MM.1S (cell line): ENCODE data around the gene SEPHS2.

Experiments
- DNase-seq: peaks from one replicate; pipeline ENCODE4 v3.0.0-alpha.2; 2015
- H2AFZ ChIP-seq: fragments of 300-600 bp; sonication (generic); 2 replicates; pipeline ENCODE4 v1.6.0; 2016; ENCODE audit warnings: antibody characterized with exemption, low read length
- H3F3A ChIP-seq: fragments of 300-600 bp; sonication (generic); 2 replicates; pipeline ENCODE4 v1.6.1; 2016; ENCODE audit warnings: mild to moderate bottlenecking, antibody characterized with exemption, low read length, moderate library complexity, mixed read lengths; ENCODE audit not compliant: insufficient read depth
- H3K27ac ChIP-seq: fragments of 300-600 bp; sonication (generic); 2 replicates; pipeline ENCODE4 v1.5.1; 2016; ENCODE audit warnings: mild to moderate bottlenecking, low read length
- H3K27me3 ChIP-seq: fragments of 300-600 bp; sonication (generic); replicated peaks from 2 replicates; pipeline ENCODE4 v1.6.0; 2016; ENCODE audit warnings: low read length; ENCODE audit not compliant: insufficient read depth
- H3K36me3 ChIP-seq: fragments of 300-600 bp; sonication (generic); replicated peaks from 2 replicates; pipeline ENCODE4 v1.6.1; 2016; ENCODE audit warnings: mild to moderate bottlenecking, low read length, mixed read lengths; ENCODE audit not compliant: insufficient read depth
- H3K4me1 ChIP-seq: fragments of 300-600 bp; sonication (generic); 2 replicates; pipeline ENCODE4 v1.6.1; 2016; ENCODE audit warnings: low read length, mixed read lengths
- H3K4me2 ChIP-seq: fragments of 300-600 bp; sonication (generic); 2 replicates; pipeline ENCODE4 v1.6.0; 2016; ENCODE audit warnings: low read depth, low read length
- H3K4me3 ChIP-seq: fragments of 300-600 bp; sonication (generic); 2 replicates; pipeline ENCODE4 v1.5.1; 2016; ENCODE audit warnings: low read length, mixed read lengths
- H3K79me2 ChIP-seq: fragments of 300-600 bp; sonication (generic); 2 replicates; pipeline ENCODE4 v1.6.1; 2016; ENCODE audit warnings: mixed run types, low read length, mixed read lengths
- H3K9ac ChIP-seq: fragments of 300-600 bp; sonication (generic); 2 replicates; pipeline ENCODE4 v1.6.1; 2016; ENCODE audit warnings: low read length, mixed read lengths
- H3K9me2 ChIP-seq: fragments of 300-600 bp; sonication (generic); replicated peaks from 2 replicates; pipeline ENCODE4 v1.6.1; 2016; ENCODE audit warnings: mild to moderate bottlenecking, low read length, mixed read lengths; ENCODE audit not compliant: insufficient read depth
- H3K9me3 ChIP-seq: fragments of 300-600 bp; sonication (generic); replicated peaks from 2 replicates; pipeline ENCODE4 v1.6.1; 2016; ENCODE audit warnings: mild to moderate bottlenecking, low read length, mixed read lengths; ENCODE audit not compliant: insufficient read depth
- H4K20me1 ChIP-seq: fragments of 300-600 bp; sonication (generic); 2 replicates; pipeline ENCODE4 v1.6.1; 2016; ENCODE audit warnings: mild to moderate bottlenecking, low read length, moderate library complexity, mixed read lengths; ENCODE audit not compliant: insufficient read depth
- CTCF ChIP-seq: fragments of 300-600 bp; sonication (generic); IDR thresholded peaks from 2 replicates; pipeline ENCODE4 v1.5.1; 2016; ENCODE audit warnings: antibody characterized with exemption, low read length, mixed read lengths
- EZH2 ChIP-seq: fragments of 300-600 bp; sonication (generic); optimal IDR thresholded peaks from 2 replicates; pipeline ENCODE3; 2017; ENCODE audit warnings: low read depth, mild to moderate bottlenecking, antibody characterized with exemption, low read length, mixed read lengths
- EZH2phosphoT487 ChIP-seq: fragments of 300-600 bp; sonication (generic); IDR thresholded peaks from 2 replicates; pipeline ENCODE4 v1.6.1; 2018; ENCODE audit warnings: antibody characterized with exemption, low read length

SEPHS2 gene

GRCh38 chr16:30488764-30489605 lies 43.3 kb upstream of the SEPHS2 start:
- TF ChIP-seq EZH2 (no peak), EZH2phosphoT487 (no peak), CTCF (no peak)
- no peaks in the 10 kb centered on the region for H3F3A ChIP-seq
- H4K20me1 ChIP-seq, result no peaks in the 10 kb centered on the region
- no peaks in the 10 kb centered on the region for H3K27me3 ChIP-seq
- no peak overlapping the region for H2AFZ ChIP-seq
- no peak overlapping the region for H3K4me3 ChIP-seq
- no peaks in the 10 kb centered on the region for H3K9me3 ChIP-seq
- no peak overlapping the region for H3K4me2 ChIP-seq
- no peak for DNase-seq
- H3K79me2 ChIP-seq, result no peaks in the 10 kb centered on the region
- H3K36me3 ChIP-seq, result peaks cover 5% of the 10 kb centered on the region; the same call in 1 of the 2 replicates
- no peak overlapping the region for H3K27ac ChIP-seq
- no peaks in the 10 kb centered on the region for H3K4me1 ChIP-seq
- H3K9ac ChIP-seq, result no peak overlapping the region
- no peaks in the 10 kb centered on the region for H3K9me2 ChIP-seq

- H3K4me1 ChIP-seq, result no peaks in the 10 kb centered on the region
- no peak for DNase-seq
- H3K4me2 ChIP-seq, result no peak overlapping the region
- H3K4me3 ChIP-seq, result no peak overlapping the region
- no peaks in the 10 kb centered on the region for H3K27me3 ChIP-seq
- H3K27ac ChIP-seq, result no peak overlapping the region
- H3K9me3 ChIP-seq, result no peaks in the 10 kb centered on the region
- H4K20me1 ChIP-seq, result no peaks in the 10 kb centered on the region
- no peaks in the 10 kb centered on the region for H3K9me2 ChIP-seq
- H2AFZ ChIP-seq, result no peak overlapping the region
- H3K36me3 ChIP-seq, result peaks cover 5% of the 10 kb centered on the region; the same call in 1 of the 2 replicates
- TF ChIP-seq EZH2 (no peak), EZH2phosphoT487 (no peak), CTCF (no peak)
- no peaks in the 10 kb centered on the region for H3F3A ChIP-seq
- no peak overlapping the region for H3K9ac ChIP-seq
- no peaks in the 10 kb centered on the region for H3K79me2 ChIP-seq
Measured at GRCh38 chr16:30485818-30486436, 40.3 kb upstream of the SEPHS2 start.

- no peaks in the 10 kb centered on the region for H3K27me3 ChIP-seq
- no peaks in the 10 kb centered on the region for H3K9me2 ChIP-seq
- H2AFZ ChIP-seq, result no peak overlapping the region
- H3K36me3 ChIP-seq, result peaks cover 5% of the 10 kb centered on the region; the same call in 1 of the 2 replicates
- no peaks in the 10 kb centered on the region for H3F3A ChIP-seq
- no peaks in the 10 kb centered on the region for H3K79me2 ChIP-seq
- H3K4me2 ChIP-seq, result no peak overlapping the region
- no peak overlapping the region for H3K27ac ChIP-seq
- no peaks in the 10 kb centered on the region for H4K20me1 ChIP-seq
- H3K9ac ChIP-seq, result no peak overlapping the region
- H3K4me3 ChIP-seq, result no peak overlapping the region
- no peaks in the 10 kb centered on the region for H3K4me1 ChIP-seq
- TF ChIP-seq EZH2phosphoT487 (no peak), EZH2 (no peak), CTCF (no peak)
- H3K9me3 ChIP-seq, result no peaks in the 10 kb centered on the region
- no peak for DNase-seq
Measured at GRCh38 chr16:30484887-30485286, 39.2 kb upstream of the SEPHS2 start.
